ENCODE data around the gene SYCE1L. TPM values are rescaled to one million over a fixed set of nuclear protein-coding genes. Genes with fewer than 3 reads are reported as not detected.

SYCE1L gene
- polyA plus RNA-seq, 3 donors: 0.29 TPM; not detected in 2

DNA sequence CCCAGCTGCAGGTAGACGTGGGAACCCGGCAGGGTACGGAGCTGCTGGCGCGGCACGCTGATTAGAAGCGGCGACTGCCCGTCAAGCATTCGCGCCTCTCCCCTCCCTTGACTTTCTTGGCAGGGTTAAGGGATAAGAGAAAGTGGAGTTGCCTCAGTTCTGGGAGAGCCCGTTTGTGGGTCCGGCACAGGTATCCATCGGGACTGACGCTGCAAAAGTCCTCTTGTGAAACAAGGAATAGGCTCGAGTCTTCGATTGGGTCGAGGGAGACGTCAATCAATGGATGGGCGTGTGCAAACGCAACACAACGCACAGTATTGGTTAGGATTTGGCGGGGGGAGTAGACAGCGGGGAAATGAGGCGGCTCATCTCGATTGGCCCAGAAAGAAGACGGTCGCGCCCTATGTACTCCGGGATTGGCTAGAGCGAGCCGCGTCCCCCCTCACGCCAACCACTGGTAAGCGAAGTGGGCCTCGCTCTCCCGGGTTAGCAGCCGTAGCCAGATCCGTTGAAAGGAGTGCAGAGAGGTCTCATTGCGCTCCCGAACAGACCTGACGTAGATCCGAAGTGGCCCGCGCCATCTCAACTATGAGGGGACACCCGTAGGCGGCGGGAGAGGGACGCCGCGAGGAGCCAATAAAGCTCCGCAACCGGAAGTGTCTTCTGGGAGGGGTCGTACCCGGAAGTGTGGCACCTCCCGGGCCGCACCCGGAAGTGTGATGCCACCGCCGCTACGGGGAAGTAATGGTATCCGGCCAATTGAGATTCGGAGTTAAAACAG is 8.5 kb upstream of the SYCE1L start, which contains the start of gene MON1B:
Gene MON1B (plus strand): TSS at position 713 of the 781 bp plus-strand sequence. CDS start 296 bp downstream, outside the sequence.
- H3K27ac Mint-ChIP-seq: peak within 1 kb of the TSS; percentile 99 to 100 (median 100)
- Histone ChIP-seq H3K9ac (ENCODE audit: insufficient read depth, low read length, poor library complexity, severe bottlenecking) (peak within 1 kb of the TSS; percentile 94), H3K79me2 (ENCODE audit: insufficient read depth, low read length) (peaks cover 53% of the 10 kb centered on the region), H3K9me3 (replicated peaks in 1 of 2; ENCODE audit: control insufficient read depth in 1 of 2, insufficient read depth in 1 of 2, low read length in 2 of 2) (no peaks in the 10 kb centered on the region), H3K4me2 (replicated peaks; ENCODE audit: extremely low read depth, low read length, poor library complexity, severe bottlenecking) (peak within 1 kb of the TSS; percentile 95), H2AFZ (ENCODE audit: insufficient read depth, low read depth, low read length, poor library complexity, severe bottlenecking) (peak within 1 kb of the TSS; percentile 97), H3K27me3 (ENCODE audit: control insufficient read depth in 2 of 2, insufficient read depth in 2 of 2, low read length in 2 of 2) (peaks cover 0 to 2% of the 10 kb centered on the region in 2 donors), H3K4me3 (replicated peaks in 1 of 3; ENCODE audit: low read depth in 2 of 3, low read length in 3 of 3) (peak within 1 kb of the TSS; percentile 95 to 99 (median 98)), H3K4me1 (ENCODE audit: control insufficient read depth in 1 of 2, insufficient read depth in 2 of 2, low read length in 2 of 2) (peaks cover 21 to 34% of the 10 kb centered on the region in 2 donors), H4K20me1 (ENCODE audit: insufficient read depth, low read length) (peaks cover 26% of the 10 kb centered on the region), H3K27ac (ENCODE audit: low read depth in 1 of 2, low read length in 2 of 2) (peak within 1 kb of the TSS; percentile 98 to 100), H3K36me3 (replicated peaks in 1 of 2; ENCODE audit: control insufficient read depth in 1 of 2, insufficient read depth in 2 of 2, low read length in 2 of 2) (peaks cover 29 to 33% of the 10 kb centered on the region in 2 donors)
- H3K27me3 Mint-ChIP-seq (ENCODE audit: low read depth in 3 of 3): peaks cover 1 to 5% (median 2%) of the 10 kb centered on the region in 3 donors
- peak within 1 kb of the TSS; percentile 91 to 97 for H3K4me3 Mint-ChIP-seq
- peaks cover 0 to 13% (median 0%) of the 10 kb centered on the region in 7 donors for H3K9me3 Mint-ChIP-seq
- peaks cover 29% of the 10 kb centered on the region for H3K4me1 Mint-ChIP-seq
- peaks cover 36 to 39% of the 10 kb centered on the region in 2 donors for H3K36me3 Mint-ChIP-seq
- intact Hi-C loops (cut with micrococcal nuclease): loop anchor here in 1 of 2 donors (5.0 to 10.0 kb wide), 3 partner anchors 534 to 1623 kb away; partner anchors contain the start of genes GABARAPL2, NUDT7 and WWOX
- TF ChIP-seq, protein P1, sequence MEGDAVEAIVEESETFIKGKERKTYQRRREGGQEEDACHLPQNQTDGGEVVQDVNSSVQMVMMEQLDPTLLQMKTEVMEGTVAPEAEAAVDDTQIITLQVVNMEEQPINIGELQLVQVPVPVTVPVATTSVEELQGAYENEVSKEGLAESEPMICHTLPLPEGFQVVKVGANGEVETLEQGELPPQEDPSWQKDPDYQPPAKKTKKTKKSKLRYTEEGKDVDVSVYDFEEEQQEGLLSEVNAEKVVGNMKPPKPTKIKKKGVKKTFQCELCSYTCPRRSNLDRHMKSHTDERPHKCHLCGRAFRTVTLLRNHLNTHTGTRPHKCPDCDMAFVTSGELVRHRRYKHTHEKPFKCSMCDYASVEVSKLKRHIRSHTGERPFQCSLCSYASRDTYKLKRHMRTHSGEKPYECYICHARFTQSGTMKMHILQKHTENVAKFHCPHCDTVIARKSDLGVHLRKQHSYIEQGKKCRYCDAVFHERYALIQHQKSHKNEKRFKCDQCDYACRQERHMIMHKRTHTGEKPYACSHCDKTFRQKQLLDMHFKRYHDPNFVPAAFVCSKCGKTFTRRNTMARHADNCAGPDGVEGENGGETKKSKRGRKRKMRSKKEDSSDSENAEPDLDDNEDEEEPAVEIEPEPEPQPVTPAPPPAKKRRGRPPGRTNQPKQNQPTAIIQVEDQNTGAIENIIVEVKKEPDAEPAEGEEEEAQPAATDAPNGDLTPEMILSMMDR (IDR thresholded peaks at IDR 0.05): no peak
- under 1% methylated on average over 54 of the region's 63 CpGs for WGBS (ENCODE audit: insufficient coverage)
- peak; percentile 97 to 98 (median 98) for DNase-seq

DNA sequence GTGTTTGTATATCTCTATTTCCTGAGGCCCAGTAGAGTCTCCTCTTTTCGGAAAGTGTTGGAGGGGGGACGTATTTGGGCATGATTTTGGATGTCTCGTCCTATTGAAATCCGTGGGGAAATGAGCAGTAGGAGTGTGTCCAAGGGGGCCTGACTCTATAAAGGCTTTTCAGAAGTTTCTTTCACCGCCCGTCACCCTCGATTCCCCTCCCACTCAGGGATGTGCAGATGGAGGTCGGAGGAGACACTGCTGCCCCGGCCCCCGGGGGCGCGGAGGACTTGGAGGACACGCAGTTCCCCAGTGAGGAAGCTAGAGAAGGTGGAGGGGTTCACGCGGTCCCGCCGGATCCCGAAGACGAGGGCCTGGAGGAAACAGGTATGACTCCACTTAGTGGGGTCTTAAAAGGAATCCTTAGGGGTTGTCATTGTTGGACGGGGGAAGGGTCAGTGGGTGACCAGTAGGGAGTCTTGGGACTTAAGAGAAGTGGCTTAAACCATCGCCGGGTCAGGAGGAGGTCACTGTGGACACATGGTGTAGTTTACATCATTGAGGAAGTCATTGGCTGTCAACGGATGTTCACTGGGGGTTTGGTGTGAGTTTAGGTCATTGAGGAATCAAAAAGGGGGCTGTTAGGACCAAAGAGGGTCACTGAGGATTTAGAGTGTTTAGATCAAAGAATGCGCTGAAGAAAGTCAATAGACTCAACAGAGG is 7.8 kb upstream of the SYCE1L start:
- peaks cover 31% of the 10 kb centered on the region for H4K20me1 ChIP-seq (ENCODE audit: insufficient read depth, low read length)
- TF ChIP-seq, protein P1 (IDR thresholded peaks at IDR 0.05): no peak
- no peaks in the 10 kb centered on the region for H3K27me3 ChIP-seq (ENCODE audit: control insufficient read depth in 2 of 2, insufficient read depth in 2 of 2, low read length in 2 of 2)
- H3K4me3 ChIP-seq (replicated peaks in 1 of 3; ENCODE audit: low read depth in 2 of 3, low read length in 3 of 3): peak overlapping the region; percentile 95 to 99 (median 98)
- peak overlapping the region; percentile 91 to 97 for H3K4me3 Mint-ChIP-seq
- H3K4me1 ChIP-seq (ENCODE audit: control insufficient read depth in 1 of 2, insufficient read depth in 2 of 2, low read length in 2 of 2): peaks cover 21 to 34% of the 10 kb centered on the region in 2 donors
- peaks cover 42 to 45% of the 10 kb centered on the region in 2 donors for H3K36me3 Mint-ChIP-seq
- peak overlapping the region; percentile 95 for H3K4me2 ChIP-seq (replicated peaks; ENCODE audit: extremely low read depth, low read length, poor library complexity, severe bottlenecking)
- peaks cover 30% of the 10 kb centered on the region for H3K4me1 Mint-ChIP-seq
- intact Hi-C loops (cut with micrococcal nuclease): loop anchor here in 1 of 2 donors (5.0 to 10.0 kb wide), 3 partner anchors 533 to 1624 kb away; partner anchors contain the start of genes GABARAPL2, NUDT7 and WWOX
- DNase-seq: peak; percentile 75 to 86 (median 76)
- 6% methylated on average over 15 of the region's 24 CpGs for WGBS (ENCODE audit: insufficient coverage)
- H3K79me2 ChIP-seq (ENCODE audit: insufficient read depth, low read length): peaks cover 58% of the 10 kb centered on the region
- peak overlapping the region; percentile 99 to 100 (median 100) for H3K27ac Mint-ChIP-seq
- H3K36me3 ChIP-seq (replicated peaks in 1 of 2; ENCODE audit: control insufficient read depth in 1 of 2, insufficient read depth in 2 of 2, low read length in 2 of 2): peaks cover 36 to 39% of the 10 kb centered on the region in 2 donors
- peak overlapping the region; percentile 94 for H3K9ac ChIP-seq (ENCODE audit: insufficient read depth, low read length, poor library complexity, severe bottlenecking)
- H3K27ac ChIP-seq (ENCODE audit: low read depth in 1 of 2, low read length in 2 of 2): peak overlapping the region; percentile 98 to 100
- peak overlapping the region; percentile 81 for H2AFZ ChIP-seq (ENCODE audit: insufficient read depth, low read depth, low read length, poor library complexity, severe bottlenecking)
- H3K9me3 Mint-ChIP-seq: peaks cover 0 to 13% (median 0%) of the 10 kb centered on the region in 7 donors
- H3K9me3 ChIP-seq (replicated peaks in 1 of 2; ENCODE audit: control insufficient read depth in 1 of 2, insufficient read depth in 1 of 2, low read length in 2 of 2): no peaks in the 10 kb centered on the region
- H3K27me3 Mint-ChIP-seq (ENCODE audit: low read depth in 3 of 3): peaks cover 1 to 5% (median 2%) of the 10 kb centered on the region in 3 donors

Data from CD14-positive monocyte (primary cell).